SK-N-SH treated with all-trans-retinoic acid at 6 μM for 48 hours (cell line): Measurements from ENCODE around the gene LAMTOR4.

Experiments used
- PPARA ChIP-seq: fragments of 250-450 bp; sonication (Bioruptor Pico); IDR thresholded peaks from 2 replicates; pipeline ENCODE4 v1.5.0; 2020; ENCODE audit warnings: mild to moderate bottlenecking, borderline replicate concordance
- RARB ChIP-seq: fragments of 250-450 bp; sonication (Bioruptor Pico); IDR thresholded peaks from 2 replicates; pipeline ENCODE4 v1.8.0; 2021; ENCODE audit warnings: mild to moderate bottlenecking, moderate library complexity
- SNAI2 ChIP-seq: fragments of 250-450 bp; sonication (Bioruptor Pico); IDR thresholded peaks from 2 replicates; pipeline ENCODE4 v1.5.0; 2020; ENCODE audit warnings: mild to moderate bottlenecking, moderate library complexity
- ZNF8 ChIP-seq: fragments of 450-650 bp; formaldehyde crosslinking; IDR thresholded peaks from 2 replicates; pipeline ENCODE4 v1.5.0; 2020; ENCODE audit warnings: mild to moderate bottlenecking, moderate library complexity

DNA sequence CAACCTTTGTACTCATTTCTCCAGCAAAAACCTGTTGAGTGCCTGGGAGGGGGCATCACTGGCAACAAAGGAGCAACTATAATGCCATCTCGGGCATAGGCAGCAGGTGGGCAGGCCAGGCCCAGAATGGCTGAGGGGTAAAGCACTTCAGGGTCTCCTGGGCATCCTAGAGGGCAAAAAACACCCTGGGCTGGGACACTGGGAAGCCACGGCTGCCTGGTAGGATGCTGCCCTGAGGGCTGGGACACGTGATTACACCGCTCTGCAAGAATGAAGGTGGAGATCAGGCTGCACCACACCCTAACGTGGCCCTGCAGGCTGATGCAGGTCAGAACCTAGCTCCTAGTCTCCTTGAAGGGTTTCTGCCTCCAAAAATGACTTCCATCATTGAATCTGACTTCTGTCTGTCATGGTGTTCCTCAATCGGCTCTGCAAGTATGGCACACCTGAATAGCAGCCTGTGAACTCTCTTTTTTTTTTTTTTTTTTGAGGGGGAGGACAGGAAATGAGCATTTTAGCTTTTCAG lies 14.4 kb downstream of the LAMTOR4 start:
- TF ChIP-seq SNAI2 (CRISPR knock-in tag) (no peak), PPARA (CRISPR knock-in tag) (no peak), RARB (CRISPR knock-in tag) (no peak), ZNF8 (no peak)
